Neuronal stem cell (in vitro differentiated cells): ENCODE data around the gene C2.

Experiments used
- DNase-seq: peaks from one replicate; pipeline ENCODE4 v3.0.0-alpha.2; 2013; ENCODE audit warnings: low spot score
- H2AFZ ChIP-seq: one replicate; pipeline ENCODE4 v1.6.1; 2013; ENCODE audit warnings: mild to moderate bottlenecking, low read length, inconsistent platforms
- H2AK5ac ChIP-seq: 2 replicates; pipeline ENCODE4 v1.6.1; 2013; ENCODE audit warnings: low read depth, mild to moderate bottlenecking, inconsistent platforms, low read length, moderate library complexity, mixed read lengths
- H2BK120ac ChIP-seq: 2 replicates; pipeline ENCODE4 v1.6.1; 2013; ENCODE audit warnings: low read depth, mild to moderate bottlenecking, inconsistent platforms, low read length, moderate library complexity, mixed read lengths
- H2BK12ac ChIP-seq: one replicate; pipeline ENCODE4 v1.6.1; 2013; ENCODE audit warnings: low read length, inconsistent platforms
- H2BK15ac ChIP-seq: 2 replicates; pipeline ENCODE4 v1.6.1; 2013; ENCODE audit warnings: mild to moderate bottlenecking, low read length, inconsistent platforms, mixed read lengths
- H2BK5ac ChIP-seq: one replicate; pipeline ENCODE4 v1.6.1; 2013; ENCODE audit warnings: inconsistent platforms, mild to moderate bottlenecking, low read length, moderate library complexity
- H3K14ac ChIP-seq: one replicate; pipeline ENCODE4 v1.6.1; 2013; ENCODE audit warnings: low read length, inconsistent platforms
- H3K18ac ChIP-seq: 2 replicates; pipeline ENCODE4 v1.6.1; 2013; ENCODE audit warnings: low read length, inconsistent platforms
- H3K23ac ChIP-seq: 2 replicates; pipeline ENCODE4 v1.6.1; 2013; ENCODE audit warnings: low read depth, mild to moderate bottlenecking, mixed read lengths, low read length, inconsistent platforms; ENCODE audit not compliant: poor library complexity
- H3K27ac ChIP-seq: replicated peaks from 3 replicates; pipeline ENCODE4 v1.5.1; 2013; ENCODE audit warnings: low read length, inconsistent platforms
- H3K27me3 ChIP-seq, 3 experiments: 2 replicates each; pipeline ENCODE4 v1.6.1; 2013; ENCODE audit warnings: low read length in 3 of 3, mild to moderate bottlenecking in 2 of 3, inconsistent platforms in 1 of 3, low read depth in 1 of 3, mixed read lengths in 1 of 3, moderate library complexity in 1 of 3; ENCODE audit not compliant: control insufficient read depth in 3 of 3, insufficient read depth in 3 of 3
- H3K36me3 ChIP-seq, 2 donors: replicated peaks in 1 of 2; 2 replicates each; pipeline ENCODE4 v1.6.1; 2013; ENCODE audit warnings: low read length in 2 of 2; ENCODE audit not compliant: control insufficient read depth in 2 of 2, insufficient read depth in 2 of 2
- H3K4ac ChIP-seq: 2 replicates; pipeline ENCODE4 v1.6.1; 2013; ENCODE audit warnings: inconsistent platforms, mild to moderate bottlenecking, low read length, moderate library complexity
- H3K4me1 ChIP-seq, 2 donors: 1 replicate in 1 of 2; 2 replicates in 1 of 2; pipeline ENCODE4 v1.6.1; 2013; ENCODE audit warnings: low read length in 2 of 2, low read depth in 1 of 2; ENCODE audit not compliant: control insufficient read depth in 2 of 2, insufficient read depth in 1 of 2
- H3K4me2 ChIP-seq: one replicate; pipeline ENCODE4 v1.6.1; 2013; ENCODE audit warnings: mild to moderate bottlenecking, low read length, inconsistent platforms; ENCODE audit not compliant: insufficient read depth, poor library complexity, severe bottlenecking
- H3K4me3 ChIP-seq, 2 donors: 2 replicates each; pipeline ENCODE4 v1.5.1; 2013; ENCODE audit warnings: low read length in 2 of 2, mild to moderate bottlenecking in 2 of 2, inconsistent platforms in 1 of 2, moderate library complexity in 1 of 2
- H3K79me1 ChIP-seq: one replicate; pipeline ENCODE4 v1.6.1; 2013; ENCODE audit warnings: low read depth, mild to moderate bottlenecking, inconsistent platforms, low read length, moderate library complexity
- H3K9ac ChIP-seq: one replicate; pipeline ENCODE4 v1.6.1; 2013; ENCODE audit warnings: mild to moderate bottlenecking, low read depth, low read length, inconsistent platforms; ENCODE audit not compliant: poor library complexity
- H3K9me3 ChIP-seq, 2 donors: replicated peaks in 1 of 2; 2 replicates each; pipeline versions ENCODE3 to v1.6.1; 2013; ENCODE audit warnings: low read length in 2 of 2, mild to moderate bottlenecking in 2 of 2, inconsistent platforms in 1 of 2, low read depth in 1 of 2, mixed read lengths in 1 of 2, moderate library complexity in 1 of 2; ENCODE audit not compliant: control insufficient read depth in 2 of 2, insufficient read depth in 1 of 2
- H4K8ac ChIP-seq: one replicate; pipeline ENCODE4 v1.6.1; 2013; ENCODE audit warnings: low read depth, mild to moderate bottlenecking, inconsistent platforms, low read length, moderate library complexity
- H4K91ac ChIP-seq: one replicate; pipeline ENCODE4 v1.6.1; 2013; ENCODE audit warnings: low read length, low read depth, mild to moderate bottlenecking, inconsistent platforms; ENCODE audit not compliant: poor library complexity
- WGBS, 2 donors: extraction: QIAGEN DNeasy Blood & Tissue Kit; methylation state at CpG; one replicate each; pipeline ENCODE4 v1.1.7; 2013; ENCODE audit warnings: missing lambda C conversion rate in 2 of 2, mixed read lengths in 1 of 2; ENCODE audit not compliant: insufficient read length in 2 of 2, insufficient replicate concordance in 1 of 2; ENCODE audit errors: extremely low coverage in 2 of 2; 5-methylcytosine and 5-hydroxymethylcytosine counted together

Gene C2

DNA sequence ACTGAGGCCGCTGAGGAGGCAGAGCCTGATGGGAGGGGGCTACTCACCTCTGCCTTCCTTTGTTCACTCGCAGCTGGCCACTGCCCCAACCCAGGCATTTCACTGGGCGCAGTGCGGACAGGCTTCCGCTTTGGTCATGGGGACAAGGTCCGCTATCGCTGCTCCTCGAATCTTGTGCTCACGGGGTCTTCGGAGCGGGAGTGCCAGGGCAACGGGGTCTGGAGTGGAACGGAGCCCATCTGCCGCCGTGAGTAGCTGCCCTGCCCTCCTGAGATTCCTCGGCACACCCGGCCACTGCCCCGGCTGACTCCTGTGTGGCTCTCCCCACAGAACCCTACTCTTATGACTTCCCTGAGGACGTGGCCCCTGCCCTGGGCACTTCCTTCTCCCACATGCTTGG is 6.0 kb downstream of the C2 start:
- H2BK120ac ChIP-seq = no peak overlapping the region
- no CpG with 5 or more reads among the region's 19 CpGs for WGBS, 2 donors
- no peak overlapping the region for H3K4me2 ChIP-seq
- H3K36me3 ChIP-seq = no peaks in the 10 kb centered on the region
- peak overlapping the region in 1 of 2 donors; percentile 29 for H3K4me3 ChIP-seq
- H3K23ac ChIP-seq = peak overlapping the region; percentile 65
- H3K79me1 ChIP-seq = no peaks in the 10 kb centered on the region
- no peak overlapping the region for H2BK15ac ChIP-seq
- no peak for DNase-seq
- no peak overlapping the region for H4K8ac ChIP-seq
- H3K4ac ChIP-seq = no peak overlapping the region
- no peak overlapping the region for H2AK5ac ChIP-seq
- H4K91ac ChIP-seq = no peak overlapping the region
- peaks cover 0 to 6% of the 10 kb centered on the region in 2 donors for H3K9me3 ChIP-seq
- H3K27me3 ChIP-seq = peaks cover 0 to 7% (median 0%) of the 10 kb centered on the region in 3 experiments
- no peak overlapping the region for H3K18ac ChIP-seq
- no peak overlapping the region for H3K27ac ChIP-seq
- H3K14ac ChIP-seq = no peak overlapping the region
- H2AFZ ChIP-seq = no peak overlapping the region
- H2BK12ac ChIP-seq = no peak overlapping the region
- H3K9ac ChIP-seq = no peak overlapping the region
- H3K4me1 ChIP-seq = no peaks in the 10 kb centered on the region
- no peak overlapping the region for H2BK5ac ChIP-seq

DNA sequence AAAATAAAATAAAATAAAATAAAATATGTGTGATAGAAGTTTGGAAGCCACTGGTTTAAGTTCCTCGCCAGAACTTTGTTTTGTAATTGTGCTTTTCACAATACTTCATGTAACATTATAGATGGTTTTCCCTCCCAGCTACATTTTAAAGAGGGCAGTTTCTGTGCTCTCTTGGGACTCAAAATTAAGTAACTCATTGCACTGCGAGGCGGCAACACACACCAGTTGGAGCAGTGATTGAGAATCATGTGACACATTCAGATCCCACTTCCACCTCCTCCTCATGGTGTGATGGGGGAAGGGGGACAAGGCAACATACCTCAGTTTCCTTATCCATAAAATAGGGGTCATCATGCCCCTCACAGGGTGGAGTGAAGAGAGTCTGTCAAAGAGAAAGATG is 7.5 kb downstream of the C2 start:
- Histone ChIP-seq H3K9ac (no peak overlapping the region), H3K27ac (no peak overlapping the region), H3K4me1 (no peaks in the 10 kb centered on the region), H3K36me3 (no peaks in the 10 kb centered on the region), H3K23ac (no peak overlapping the region), H3K79me1 (no peaks in the 10 kb centered on the region), H3K9me3 (peaks cover 0 to 6% of the 10 kb centered on the region in 2 donors), H3K4ac (no peak overlapping the region), H2BK15ac (no peak overlapping the region), H4K91ac (no peak overlapping the region), H3K4me3 (no peak overlapping the region), H3K4me2 (no peak overlapping the region), H2BK12ac (no peak overlapping the region), H3K18ac (no peak overlapping the region), H2BK120ac (no peak overlapping the region), H2AK5ac (no peak overlapping the region), H3K14ac (no peak overlapping the region), H4K8ac (no peak overlapping the region), H2BK5ac (no peak overlapping the region), H2AFZ (no peak overlapping the region), H3K27me3 (peaks cover 0 to 7% (median 0%) of the 10 kb centered on the region in 3 experiments)
- WGBS, 2 donors = no CpG with 5 or more reads among the region's 3 CpGs
- DNase-seq = no peak

DNA sequence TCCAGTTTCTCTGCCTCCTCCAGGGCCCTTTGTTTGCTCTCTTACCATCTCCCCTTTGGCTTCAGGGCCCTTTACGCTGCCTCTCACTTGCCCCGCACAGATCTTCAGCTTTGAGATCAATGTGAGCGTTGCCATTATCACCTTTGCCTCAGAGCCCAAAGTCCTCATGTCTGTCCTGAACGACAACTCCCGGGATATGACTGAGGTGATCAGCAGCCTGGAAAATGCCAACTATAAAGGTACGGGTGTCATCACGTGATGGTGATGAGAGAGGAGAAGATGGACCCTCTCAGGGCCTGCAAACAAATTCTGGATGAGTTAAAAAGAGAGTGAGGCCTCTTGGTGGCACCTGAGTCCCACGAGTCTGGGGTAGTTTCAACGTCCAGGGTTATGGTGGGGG is 8.3 kb downstream of the C2 start:
- no peak overlapping the region for H2BK120ac ChIP-seq
- H3K4me3 ChIP-seq = no peak overlapping the region
- H3K4me2 ChIP-seq = no peak overlapping the region
- H3K79me1 ChIP-seq = no peaks in the 10 kb centered on the region
- peaks cover 0 to 3% of the 10 kb centered on the region in 2 donors for H3K4me1 ChIP-seq
- no peaks in the 10 kb centered on the region for H3K36me3 ChIP-seq
- no peak overlapping the region for H3K9ac ChIP-seq
- no peak overlapping the region for H3K4ac ChIP-seq
- H3K14ac ChIP-seq = no peak overlapping the region
- H3K27ac ChIP-seq = no peak overlapping the region
- peaks cover 0 to 10% (median 0%) of the 10 kb centered on the region in 3 experiments for H3K27me3 ChIP-seq
- peak overlapping the region; percentile 3 for H3K23ac ChIP-seq
- no peak for DNase-seq
- H2BK5ac ChIP-seq = peak overlapping the region; percentile 39
- H3K9me3 ChIP-seq = peaks cover 0 to 4% of the 10 kb centered on the region in 2 donors
- H2AFZ ChIP-seq = no peak overlapping the region
- no peak overlapping the region for H2BK15ac ChIP-seq
- H4K8ac ChIP-seq = peak overlapping the region; percentile 43
- no CpG with 5 or more reads among the region's 9 CpGs for WGBS, 2 donors
- H2AK5ac ChIP-seq = no peak overlapping the region
- H4K91ac ChIP-seq = no peak overlapping the region
- no peak overlapping the region for H3K18ac ChIP-seq
- H2BK12ac ChIP-seq = no peak overlapping the region

DNA sequence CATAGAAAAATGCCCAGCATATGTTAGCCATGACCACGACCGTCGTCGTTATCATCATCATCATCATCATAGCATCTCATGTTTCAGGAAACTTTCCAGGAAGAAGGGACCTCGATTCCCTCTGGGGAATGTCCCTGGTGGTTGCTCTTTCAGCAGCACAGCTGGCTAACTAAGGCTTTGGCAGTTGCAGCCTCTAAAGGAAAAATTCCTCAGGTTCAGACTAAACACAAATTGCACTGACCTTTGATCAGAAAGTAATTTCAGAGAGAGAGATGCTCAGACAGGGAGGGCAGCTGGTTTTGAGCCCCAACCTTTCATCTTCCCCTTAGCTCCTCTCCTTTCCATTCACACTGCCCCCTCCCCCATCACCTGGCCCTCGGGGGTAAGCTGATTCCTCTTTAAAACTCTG is 12.7 kb downstream of the C2 start:
- H2BK15ac ChIP-seq = no peak overlapping the region
- H2BK120ac ChIP-seq = no peak overlapping the region
- H3K4me1 ChIP-seq = peaks cover 0 to 5% of the 10 kb centered on the region in 2 donors
- no peak overlapping the region for H3K14ac ChIP-seq
- no peak overlapping the region for H3K9ac ChIP-seq
- H3K4me3 ChIP-seq = no peak overlapping the region
- no peak overlapping the region for H2BK5ac ChIP-seq
- H3K4me2 ChIP-seq = no peak overlapping the region
- no peak overlapping the region for H4K8ac ChIP-seq
- H3K27me3 ChIP-seq = peaks cover 0 to 22% (median 0%) of the 10 kb centered on the region in 3 experiments
- no peaks in the 10 kb centered on the region for H3K36me3 ChIP-seq
- no CpG with 5 or more reads among the region's 6 CpGs for WGBS, 2 donors
- H3K79me1 ChIP-seq = no peaks in the 10 kb centered on the region
- no peak overlapping the region for H3K18ac ChIP-seq
- no peak overlapping the region for H3K23ac ChIP-seq
- no peak overlapping the region for H2BK12ac ChIP-seq
- H2AFZ ChIP-seq = peak overlapping the region; percentile 80
- no peak overlapping the region for H3K4ac ChIP-seq
- no peak overlapping the region for H3K27ac ChIP-seq
- no peak overlapping the region for H4K91ac ChIP-seq
- no peaks in the 10 kb centered on the region for H3K9me3 ChIP-seq
- DNase-seq = no peak
- H2AK5ac ChIP-seq = no peak overlapping the region
